GM23248 (cell line): ENCODE results near the gene ABLIM2. TPM values are rescaled to one million over a fixed set of nuclear protein-coding genes. Genes with fewer than 3 reads are reported as not detected.

Experiments used
- DNase-seq: peaks from one replicate; pipeline ENCODE4 v3.0.0-alpha.2; 2015
- H2AFZ ChIP-seq: fragments of 200-600 bp; sonication (generic); 2 replicates; pipeline ENCODE4 v1.6.1; 2016; ENCODE audit warnings: antibody characterized with exemption
- H3F3A ChIP-seq: fragments of 200-600 bp; sonication (generic); 2 replicates; pipeline ENCODE4 v1.6.1; 2016; ENCODE audit warnings: mild to moderate bottlenecking, antibody characterized with exemption, mixed run types; ENCODE audit not compliant: insufficient read depth
- H3K27ac ChIP-seq: fragments of 200-600 bp; sonication (generic); 2 replicates; pipeline ENCODE4 v1.5.1; 2016; ENCODE audit warnings: mild to moderate bottlenecking
- H3K27me3 ChIP-seq: fragments of 200-600 bp; sonication (generic); replicated peaks from 2 replicates; pipeline ENCODE4 v1.6.1; 2016; ENCODE audit warnings: mild to moderate bottlenecking; ENCODE audit not compliant: insufficient read depth
- H3K36me3 ChIP-seq: fragments of 200-600 bp; sonication (generic); 2 replicates; pipeline ENCODE4 v1.6.1; 2016; ENCODE audit warnings: low read depth, mild to moderate bottlenecking
- H3K4me1 ChIP-seq: fragments of 200-600 bp; sonication (generic); 2 replicates; pipeline ENCODE4 v1.6.1; 2016; ENCODE audit warnings: mild to moderate bottlenecking; ENCODE audit not compliant: insufficient read depth
- H3K4me2 ChIP-seq: fragments of 200-600 bp; sonication (generic); one replicate; pipeline ENCODE4 v1.6.1; 2016; ENCODE audit warnings: mild to moderate bottlenecking; ENCODE audit not compliant: unreplicated experiment
- H3K4me3 ChIP-seq: fragments of 200-600 bp; sonication (generic); 2 replicates; pipeline ENCODE4 v1.5.1; 2016; ENCODE audit warnings: mild to moderate bottlenecking
- H3K79me2 ChIP-seq: fragments of 200-600 bp; sonication (generic); 2 replicates; pipeline ENCODE4 v1.6.1; 2016; ENCODE audit warnings: mild to moderate bottlenecking; ENCODE audit not compliant: insufficient read depth
- H3K9ac ChIP-seq: fragments of 200-600 bp; sonication (generic); 2 replicates; pipeline ENCODE4 v1.6.1; 2016; ENCODE audit warnings: mild to moderate bottlenecking
- H3K9me2 ChIP-seq: fragments of 200-600 bp; sonication (generic); 2 replicates; pipeline ENCODE4 v1.6.1; 2016; ENCODE audit warnings: mixed run types, mild to moderate bottlenecking, moderate library complexity; ENCODE audit not compliant: insufficient read depth
- H3K9me3 ChIP-seq: fragments of 200-600 bp; sonication (generic); one replicate; pipeline ENCODE4 v1.6.1; 2017; ENCODE audit warnings: low read depth
- H4K20me1 ChIP-seq: fragments of 200-600 bp; sonication (generic); 2 replicates; pipeline ENCODE4 v1.6.0; 2016; ENCODE audit not compliant: insufficient read depth
- EZH2 ChIP-seq: fragments of 200-600 bp; sonication (generic); IDR thresholded peaks from 2 replicates; pipeline ENCODE4 v1.6.1; 2018; ENCODE audit warnings: antibody characterized with exemption, mild to moderate bottlenecking; ENCODE audit not compliant: insufficient read depth, poor library complexity, severe bottlenecking
- EZH2phosphoT487 ChIP-seq: fragments of 200-600 bp; sonication (generic); IDR thresholded peaks from 2 replicates; pipeline ENCODE4 v1.6.1; 2018; ENCODE audit warnings: antibody characterized with exemption, moderate library complexity, mild to moderate bottlenecking, low read depth; ENCODE audit not compliant: insufficient read depth
- WGBS, 2 experiments: methylation state at CpG; one replicate each; pipeline ENCODE4 v1.1.6; 2015 to 2017; ENCODE audit warnings: low lambda C conversion rate in 2 of 2, low coverage in 1 of 2; ENCODE audit errors: missing lambda C conversion rate in 2 of 2; 5-methylcytosine and 5-hydroxymethylcytosine counted together
- in situ Hi-C: fragments of 300-500 bp; cut with MboI; formaldehyde crosslinking; loops from 2 replicates; pipeline ENCODE4 v1.15.0; 2020
- polyA plus RNA-seq: library from polyadenylated mRNA; unstranded; fragments of >200 nt; fragmentation: Nextera tagmentation; extraction: Ambion mirVana; gene quantifications from 2 replicates; pipeline ENCODE4 v1.2.1, GENCODE V29; 2016
- total RNA-seq: library from RNA; depleted of rRNA; stranded (reverse); fragments of >200 nt; shearing (Covaris generic); gene quantifications from 2 replicates; pipeline ENCODE4 v1.2.3, GENCODE V29; 2014

The ABLIM2 gene
- total and polyA plus RNA-seq, 2 experiments from 2014 or later: not detected

- Histone ChIP-seq H4K20me1 (no peaks in the 10 kb centered on the region), H3K4me1 (peaks cover 33% of the 10 kb centered on the region), H3K79me2 (no peaks in the 10 kb centered on the region), H3K9me2 (no peaks in the 10 kb centered on the region), H3K27me3 (no peaks in the 10 kb centered on the region), H3K27ac (no peak overlapping the region), H2AFZ (no peak overlapping the region), H3K9ac (no peak overlapping the region), H3K36me3 (no peaks in the 10 kb centered on the region), H3K9me3 (no peaks in the 10 kb centered on the region), H3K4me2 (no peak overlapping the region), H3F3A (peaks cover 22% of the 10 kb centered on the region; the same call in 1 of the 2 replicates), H3K4me3 (no peak overlapping the region)
- WGBS, 2 experiments: 83 to 92% methylated on average over 5 of the region's 5 CpGs
- DNase-seq: no peak
- TF ChIP-seq EZH2 (no peak), EZH2phosphoT487 (no peak)
- in situ Hi-C loops: no loop called here
Observed at GRCh38 chr4:7964459-7964858, 194.2 kb downstream of the ABLIM2 start.

DNA sequence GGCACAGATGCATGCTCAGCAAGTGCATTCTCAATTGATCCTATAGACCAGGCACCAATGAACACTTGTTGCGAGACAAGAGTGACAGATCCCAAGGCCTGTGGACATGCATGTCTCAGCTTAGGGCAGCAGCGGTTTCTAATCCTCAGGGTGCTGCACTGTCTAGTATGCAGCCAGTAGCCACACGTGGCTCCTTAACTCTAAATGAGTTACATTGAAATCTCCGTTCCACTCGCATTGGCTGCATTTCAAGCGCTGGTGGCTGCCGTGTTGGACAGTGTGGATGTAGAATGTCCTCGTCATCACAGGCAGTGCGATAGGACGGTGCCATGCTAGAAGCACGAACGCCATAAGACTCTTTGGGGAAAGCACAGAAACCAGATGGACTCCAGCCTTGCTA is 194.9 kb downstream of the ABLIM2 start:
- H3K27me3 ChIP-seq: no peaks in the 10 kb centered on the region
- no peaks in the 10 kb centered on the region for H3K9me3 ChIP-seq
- WGBS, 2 experiments: 92 to 93% methylated on average over 12 of the region's 12 CpGs
- no peak for TF ChIP-seq EZH2phosphoT487
- no peak for TF ChIP-seq EZH2
- H3K9me2 ChIP-seq: no peaks in the 10 kb centered on the region
- H3K4me2 ChIP-seq: no peak overlapping the region
- H4K20me1 ChIP-seq: no peaks in the 10 kb centered on the region
- H3F3A ChIP-seq: 0 out of 2 replicates have a peak, but pooled peaks cover 17% of the 10 kb centered on the region
- no peak for DNase-seq
- no peak overlapping the region for H2AFZ ChIP-seq
- in situ Hi-C loops: no loop called here
- H3K36me3 ChIP-seq: no peaks in the 10 kb centered on the region
- peaks cover 27% of the 10 kb centered on the region for H3K4me1 ChIP-seq
- H3K9ac ChIP-seq: no peak overlapping the region
- no peak overlapping the region for H3K4me3 ChIP-seq
- no peaks in the 10 kb centered on the region for H3K79me2 ChIP-seq
- H3K27ac ChIP-seq: no peak overlapping the region

- TF ChIP-seq EZH2: no peak
- no peak for TF ChIP-seq EZH2phosphoT487
- DNase-seq: no peak
- H3K4me2 ChIP-seq: no peak overlapping the region
- H3K4me1 ChIP-seq: peaks cover 22% of the 10 kb centered on the region
- in situ Hi-C loops: no loop called here
- H4K20me1 ChIP-seq: no peaks in the 10 kb centered on the region
- no peak overlapping the region for H3K4me3 ChIP-seq
- H3K9ac ChIP-seq: no peak overlapping the region
- 0 out of 2 replicates have a peak, but pooled peaks cover 17% of the 10 kb centered on the region for H3F3A ChIP-seq
- no peak overlapping the region for H3K27ac ChIP-seq
- no peak overlapping the region for H2AFZ ChIP-seq
- H3K27me3 ChIP-seq: no peaks in the 10 kb centered on the region
- no peaks in the 10 kb centered on the region for H3K79me2 ChIP-seq
- no peaks in the 10 kb centered on the region for H3K9me2 ChIP-seq
- no peaks in the 10 kb centered on the region for H3K9me3 ChIP-seq
- 87 to 88% methylated on average over 16 to 17 of the region's 17 CpGs for WGBS, 2 experiments
- H3K36me3 ChIP-seq: no peaks in the 10 kb centered on the region
Observed at GRCh38 chr4:7962609-7963508, 195.8 kb downstream of the ABLIM2 start.

DNA sequence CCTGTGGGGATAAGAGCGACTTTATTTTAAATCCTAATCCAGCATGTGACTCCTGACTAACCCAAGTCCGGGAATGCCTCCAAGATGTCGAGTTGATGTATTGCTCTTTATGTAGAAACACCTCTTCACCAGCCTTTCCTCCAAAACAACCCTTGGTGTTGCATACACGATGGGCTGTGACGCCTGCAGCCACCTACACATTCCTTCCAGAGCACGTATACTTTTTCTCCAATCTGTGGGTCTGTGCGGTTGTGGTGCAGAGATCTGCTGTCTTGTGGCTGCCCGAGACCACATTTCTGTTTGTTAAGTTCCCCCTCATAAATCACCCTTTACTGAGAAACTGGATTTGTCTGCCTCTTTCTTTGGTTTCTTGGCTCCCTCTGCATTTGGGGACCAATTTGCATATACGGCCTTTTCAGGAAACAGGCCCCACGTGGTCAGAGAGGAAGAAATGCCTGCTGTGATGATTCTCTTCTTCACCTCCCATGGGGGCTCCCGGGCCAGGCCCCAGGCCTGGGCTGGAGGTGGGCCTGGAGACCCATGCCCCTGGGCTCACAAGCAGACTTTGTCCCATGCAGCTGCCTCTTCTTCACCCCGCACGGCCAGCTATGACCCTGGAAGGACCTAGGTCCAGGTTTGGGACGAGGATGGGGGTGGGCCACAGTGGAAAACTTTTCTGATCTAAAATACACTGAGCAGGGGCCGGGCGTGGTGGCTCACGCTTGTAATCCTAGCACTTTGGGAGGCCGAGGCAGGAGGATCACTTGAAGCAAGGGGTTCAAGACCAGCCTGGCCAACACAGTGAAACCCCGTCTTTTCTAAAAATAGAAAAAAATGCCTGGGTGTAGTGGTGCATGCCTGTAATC is 197.6 kb downstream of the ABLIM2 start:
- H3K9ac ChIP-seq: peak overlapping the region; percentile 68
- 41 to 42% methylated on average over 19 of the region's 19 CpGs for WGBS, 2 experiments
- H3K4me1 ChIP-seq: peaks cover 27% of the 10 kb centered on the region
- H3K27ac ChIP-seq: peak overlapping the region; percentile 90
- no peaks in the 10 kb centered on the region for H3K27me3 ChIP-seq
- DNase-seq: peak; percentile 98
- no peak overlapping the region for H3K4me3 ChIP-seq
- in situ Hi-C loops: no loop called here
- H3K36me3 ChIP-seq: no peaks in the 10 kb centered on the region
- H3K4me2 ChIP-seq: peak overlapping the region; percentile 61
- H3K9me3 ChIP-seq: no peaks in the 10 kb centered on the region
- no peak for TF ChIP-seq EZH2phosphoT487
- TF ChIP-seq EZH2: no peak
- no peaks in the 10 kb centered on the region for H4K20me1 ChIP-seq
- peaks cover 26% of the 10 kb centered on the region; the same call in 1 of the 2 replicates for H3F3A ChIP-seq
- no peaks in the 10 kb centered on the region for H3K79me2 ChIP-seq
- H2AFZ ChIP-seq: no peak overlapping the region
- H3K9me2 ChIP-seq: no peaks in the 10 kb centered on the region
